Panc1 (cell line): ENCODE measurements around the gene STPG3. TPM values are rescaled to one million over a fixed set of nuclear protein-coding genes. Genes with fewer than 3 reads are reported as not detected.
"Not testable (repeated sequence)": the region's sequence is repeated elsewhere in the genome, so short reads cannot be mapped to it uniquely, and the experiment has no call there.

Experiments
- ATAC-seq: fragments of 200-7000 bp; cut with Tn5 transposase; 2 replicates; pipeline ENCODE4 v1.9.1; 2020; ENCODE audit warnings: mild to moderate bottlenecking, moderate library complexity
- BruUV-seq: library from RNA; stranded (reverse); fragments of 400-500 nt; replicated peaks from 2 replicates; lab custom pipeline; 2021; lab: Mats Ljungman, UMichigan
- CTCF ChIA-PET: fragments of 300-600 bp; sonication (Branson Sonifier 250); formaldehyde crosslinking; loops from one replicate; lab custom pipeline; 2022; ENCODE audit warnings: antibody characterized with exemption; lab: Charles Lee
- POLR2A ChIA-PET: fragments of 300-600 bp; sonication (Branson Sonifier 250); formaldehyde crosslinking; loops from one replicate; lab custom pipeline; 2022; ENCODE audit warnings: antibody characterized with exemption; lab: Charles Lee
- DNase-seq: peaks from one replicate; pipeline ENCODE4 v3.0.0-alpha.2; 2010; ENCODE audit warnings: low read depth, low spot score
- H3K27ac ChIP-seq: 2 replicates; pipeline ENCODE4 v1.5.1; 2011; ENCODE audit warnings: mild to moderate bottlenecking, low read length, inconsistent platforms
- H3K27me3 ChIP-seq: fragments of 200-500 bp; sonication (Bioruptor generic); 2 replicates; pipeline ENCODE4 v1.6.0; 2014; ENCODE audit warnings: low read length, inconsistent platforms; ENCODE audit not compliant: control insufficient read depth, insufficient read depth
- H3K36me3 ChIP-seq: fragments of 200-500 bp; sonication (Bioruptor generic); 2 replicates; pipeline ENCODE4 v1.5.1; 2014; ENCODE audit warnings: inconsistent platforms, mild to moderate bottlenecking, low read length, moderate library complexity; ENCODE audit not compliant: control insufficient read depth, insufficient read depth
- H3K4me1 ChIP-seq: 2 replicates; pipeline ENCODE4 v1.5.1; 2011; ENCODE audit warnings: inconsistent platforms, mild to moderate bottlenecking, low read length, moderate library complexity; ENCODE audit not compliant: control insufficient read depth, insufficient read depth
- H3K4me3 ChIP-seq, 2 experiments: 2 replicates each; pipeline ENCODE4 v1.5.1; 2011 to 2012; ENCODE audit warnings: low read depth in 2 of 2, low read length in 2 of 2, mild to moderate bottlenecking in 2 of 2, inconsistent platforms in 1 of 2, moderate library complexity in 1 of 2
- H3K9me3 ChIP-seq: fragments of 200-500 bp; sonication (Bioruptor generic); 2 replicates; pipeline ENCODE4 v1.5.1; 2014; ENCODE audit warnings: low read depth, mild to moderate bottlenecking, inconsistent platforms, low read length, moderate library complexity; ENCODE audit not compliant: control insufficient read depth, insufficient read depth
- CTCF ChIP-seq: fragments of 450-650 bp; IDR thresholded peaks from 2 replicates; pipeline ENCODE4 v1.5.1; 2017; ENCODE audit warnings: mild to moderate bottlenecking
- POLR2AphosphoS5 ChIP-seq: IDR thresholded peaks from 2 replicates; pipeline ENCODE4 v1.6.1; 2012; ENCODE audit warnings: mild to moderate bottlenecking, low read depth, low read length, moderate library complexity
- in situ Hi-C: cut with HindIII; loops from 2 replicates; pipeline ENCODE4 v1.10.0; 2016; ENCODE audit warnings: low sequenced_read_pairs, low pct_unique_long_range_greater_than_20kb
- intact Hi-C: fragments of 100-400 bp; cut with micrococcal nuclease; formaldehyde crosslinking; loops from one replicate; pipeline ENCODE4 v1.10.0; 2022; ENCODE audit not compliant: unreplicated experiment
- total RNA-seq: library from RNA; stranded (reverse); gene quantifications from one replicate; pipeline ENCODE4 v1.2.1, GENCODE V29; 2021; ENCODE audit not compliant: unreplicated experiment

Gene STPG3
- total RNA-seq, 1 experiment from 2014 or later, result 0.26 TPM

- TF ChIP-seq POLR2AphosphoS5 (no peak), CTCF (no peak)
- intact Hi-C loops, result no loop called here
- Histone ChIP-seq H3K36me3 (peaks cover 4% of the 10 kb centered on the region), H3K4me3 (peak overlapping the region; percentile 58 to 70), H3K27me3 (no peaks in the 10 kb centered on the region), H3K9me3 (no peaks in the 10 kb centered on the region), H3K4me1 (peaks cover 41% of the 10 kb centered on the region), H3K27ac (peak overlapping the region; percentile 77; the same call in 1 of the 2 replicates)
- ATAC-seq (peak; percentile 7), DNase-seq (no peak)
- ChIA-PET POLR2A (interaction anchor here (1.6 kb wide), 1 partner anchor 12 kb away, joined by 4 read pairs; no protein-coding TSS in a partner anchor), CTCF (no interaction called here)
- in situ Hi-C loops, result no loop called here
- no TSS peak for BruUV-seq
Observed at GRCh38 chr9:137241490-137242268, 9.4 kb upstream of the STPG3 start.

GRCh38 chr9:137242269-137243203 lies 8.6 kb upstream of the STPG3 start:
- CTCF ChIA-PET, result no interaction called here
- no peak for DNase-seq
- Histone ChIP-seq H3K4me3 (peak overlapping the region; percentile 58 to 70), H3K27ac (peak overlapping the region; percentile 77), H3K9me3 (no peaks in the 10 kb centered on the region), H3K4me1 (peaks cover 33% of the 10 kb centered on the region), H3K27me3 (no peaks in the 10 kb centered on the region), H3K36me3 (peaks cover 4% of the 10 kb centered on the region)
- in situ Hi-C loops (no loop called here), intact Hi-C loops (no loop called here)
- POLR2A ChIA-PET, result interaction anchor here (0.6 to 1.6 kb wide), 2 partner anchors 12 to 80 kb away, joined by 4 to 17 read pairs; no protein-coding TSS in a partner anchor
- no TSS peak for BruUV-seq
- no peak for ATAC-seq
- no peak; the same call in 1 of the 2 replicates for TF ChIP-seq POLR2AphosphoS5

GRCh38 chr9:137243266-137243625 lies 7.8 kb upstream of the STPG3 start:
- H3K27me3 ChIP-seq, ATAC-seq, intact Hi-C loops, DNase-seq, in situ Hi-C loops, CTCF ChIA-PET, H3K9me3 ChIP-seq, H3K36me3 ChIP-seq: not testable (repeated sequence)
- POLR2A ChIA-PET, result interaction anchor here (1.6 kb wide), 1 partner anchor 11 kb away, joined by 4 read pairs; no protein-coding TSS in a partner anchor
- H3K4me1 ChIP-seq, result peaks cover 26% of the 10 kb centered on the region
- TSS peak; percentile 96 for BruUV-seq
- peak overlapping the region; percentile 4; the same call in 1 of the 2 replicates for H3K27ac ChIP-seq
- peak overlapping the region; percentile 58 to 70 for H3K4me3 ChIP-seq
